Hematopoietic multipotent progenitor cell treated with erythropoietin and hydrocortisone succinate and interleukin-3 and kit ligand, for 15 days (in vitro differentiated cells): Measurements from ENCODE around the gene A1CF.

Source experiments
- DNase-seq: peaks from one replicate; pipeline ENCODE4 v3.0.0-alpha.2; 2015; ENCODE audit warnings: low spot score

A1CF gene

DNA sequence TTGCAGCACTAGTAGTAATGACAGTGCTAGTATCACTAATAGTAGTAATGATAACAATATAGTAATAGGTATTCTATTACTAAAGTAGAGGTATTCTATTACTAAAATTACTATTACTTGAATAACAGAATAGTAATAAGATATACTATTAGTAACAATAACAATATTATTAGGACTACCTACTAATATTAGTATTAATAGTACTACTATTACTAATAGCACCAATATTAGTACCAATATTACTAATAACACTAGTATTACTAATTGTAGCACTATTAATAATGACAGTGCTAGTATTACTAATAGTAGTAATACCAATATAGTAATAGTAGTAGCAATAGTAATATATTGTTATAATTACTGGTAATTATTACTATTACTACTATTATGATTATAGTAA, 24.1 kb downstream of the A1CF start:
- no peak for DNase-seq

DNA sequence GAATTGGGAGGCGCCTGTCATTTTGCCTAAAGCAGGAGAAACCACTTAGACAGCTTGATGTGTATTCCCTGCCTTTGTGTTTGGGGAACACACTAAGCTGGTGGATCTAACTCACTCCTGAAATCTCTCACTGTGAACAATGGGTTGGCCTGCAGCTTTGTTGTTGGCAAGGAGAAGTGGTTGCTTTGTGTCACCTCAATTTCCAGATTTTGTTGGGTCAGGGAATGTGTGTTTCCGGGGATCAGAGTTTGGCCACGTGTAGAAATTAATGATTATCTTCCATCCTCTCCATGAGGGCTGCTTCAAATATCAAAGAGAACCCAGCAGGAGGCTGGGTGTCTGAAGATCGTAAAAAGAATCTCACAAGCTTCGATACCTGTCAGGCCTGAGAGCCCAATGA, 27.8 kb downstream of the A1CF start:
- no peak for DNase-seq

DNA sequence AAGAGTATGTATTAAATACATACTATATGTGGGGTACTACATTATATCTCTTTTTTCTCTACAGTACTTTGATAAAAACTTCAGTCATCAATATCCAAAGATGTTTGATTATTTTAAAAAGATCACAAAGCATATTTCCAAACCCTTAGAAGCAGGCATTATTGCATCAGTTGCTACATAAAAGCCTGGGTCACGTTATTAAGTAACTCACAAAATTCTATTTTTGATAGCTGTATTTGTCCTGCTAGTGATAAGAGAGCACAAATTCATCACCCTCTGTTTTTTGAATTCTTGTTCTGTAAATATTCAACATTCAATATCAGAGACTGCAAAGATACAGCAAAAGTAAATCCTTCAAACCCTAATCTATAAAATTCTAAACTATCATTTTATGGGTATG, 30.0 kb downstream of the A1CF start:
- DNase-seq, result no peak

DNA sequence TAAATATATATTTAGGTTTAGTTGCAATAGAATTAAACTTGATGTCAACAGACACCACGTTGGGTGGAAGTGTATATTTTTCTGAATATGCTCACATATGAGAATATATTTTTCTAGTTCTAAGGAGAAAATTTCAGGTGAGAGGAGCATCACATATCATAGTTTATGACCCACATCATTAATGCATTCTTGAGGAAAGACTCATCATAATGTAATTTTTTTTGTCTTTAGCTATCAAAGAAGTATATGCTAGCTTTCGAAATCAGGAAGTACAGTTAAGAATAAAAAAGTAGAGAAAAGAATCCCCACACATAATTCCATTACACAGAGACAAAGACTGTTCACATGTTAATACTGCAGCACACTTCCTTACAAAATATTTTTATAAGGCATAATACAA, 30.4 kb downstream of the A1CF start:
- no peak for DNase-seq

DNA sequence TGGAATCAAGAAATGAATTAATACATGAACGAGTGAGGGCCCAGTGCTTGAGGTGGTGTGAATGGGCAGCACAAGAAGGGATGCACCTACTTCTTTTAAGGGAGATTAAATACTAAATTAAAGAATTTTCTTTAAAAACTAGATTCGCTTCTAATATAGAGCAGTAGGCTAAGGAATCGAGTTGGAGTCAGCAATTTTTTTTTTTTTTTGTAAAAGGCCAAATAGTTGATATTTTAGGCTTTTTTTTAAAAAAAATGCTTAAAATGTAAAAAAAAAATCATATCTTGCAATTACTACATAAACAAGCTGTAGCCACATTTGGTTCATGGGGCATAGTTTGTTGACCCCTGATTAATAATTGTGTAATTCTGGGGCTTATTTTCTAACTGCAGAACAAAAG, 31.9 kb downstream of the A1CF start:
- DNase-seq, result no peak

DNA sequence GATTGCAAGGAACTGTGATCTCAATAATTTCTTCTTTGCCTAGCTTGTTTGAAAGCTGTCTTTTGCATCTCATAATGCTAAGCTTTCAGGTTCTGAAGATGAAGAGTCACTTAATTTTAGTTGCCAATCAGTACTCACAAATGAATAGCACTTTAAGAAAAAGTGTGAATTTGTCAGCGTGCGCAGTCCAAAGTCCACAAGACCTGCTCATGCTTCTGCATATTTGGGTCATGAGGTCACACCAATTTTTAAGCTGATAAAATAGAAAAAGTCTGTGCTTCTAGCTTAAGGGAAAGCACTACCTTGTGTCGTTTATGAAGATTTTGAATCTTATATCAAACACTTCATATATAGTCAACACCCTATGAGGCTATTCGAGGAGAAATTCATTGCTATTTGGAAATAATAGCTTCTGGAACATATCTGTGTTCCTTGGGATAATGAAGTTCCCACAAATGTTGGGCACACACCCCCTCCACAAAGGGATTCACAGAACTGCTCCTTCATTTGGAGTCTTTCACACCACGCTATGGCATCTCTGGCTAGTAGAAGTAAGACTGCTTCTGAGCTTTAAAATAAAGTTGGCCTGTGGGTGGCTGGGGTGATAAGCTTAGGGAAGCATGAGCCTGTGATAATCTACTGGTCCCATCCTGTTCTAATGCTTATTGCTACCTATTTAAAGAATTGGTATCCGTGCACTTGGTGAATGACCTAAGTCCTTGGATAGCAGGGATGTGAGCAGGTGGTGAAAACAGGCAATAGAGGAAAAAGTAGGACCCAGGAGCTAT, 33.3 kb downstream of the A1CF start:
- DNase-seq, result no peak

DNA sequence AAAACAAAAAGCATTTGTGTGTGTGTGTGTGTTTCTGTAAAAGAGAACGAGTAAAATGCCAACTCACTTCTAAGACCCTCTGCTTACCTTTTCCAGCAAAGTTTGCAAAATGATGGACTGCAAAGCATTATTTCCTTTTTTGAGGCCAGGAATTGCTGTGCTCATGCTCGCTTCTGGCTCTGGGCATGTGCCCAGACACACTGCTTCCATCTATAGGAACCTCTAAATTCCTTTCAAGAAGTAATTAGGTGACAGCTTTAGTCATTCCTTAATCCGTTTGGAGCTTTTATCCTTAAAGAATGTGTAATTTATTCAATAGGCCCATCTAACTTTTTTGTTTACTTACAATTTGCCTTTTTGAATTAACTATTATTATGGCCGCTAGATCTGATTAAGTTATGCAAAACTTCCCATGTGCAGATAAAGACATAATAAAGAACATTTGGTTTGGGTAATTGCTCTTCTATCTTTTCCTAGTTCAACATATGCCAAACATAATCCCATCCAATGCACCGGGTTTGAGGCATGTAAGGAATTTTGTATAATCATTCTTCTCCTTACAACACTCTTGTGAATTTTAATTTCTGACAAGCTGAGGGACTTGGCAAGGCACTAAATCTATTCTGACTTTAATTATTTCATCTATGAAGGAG, 34.7 kb downstream of the A1CF start:
- DNase-seq, result no peak

DNA sequence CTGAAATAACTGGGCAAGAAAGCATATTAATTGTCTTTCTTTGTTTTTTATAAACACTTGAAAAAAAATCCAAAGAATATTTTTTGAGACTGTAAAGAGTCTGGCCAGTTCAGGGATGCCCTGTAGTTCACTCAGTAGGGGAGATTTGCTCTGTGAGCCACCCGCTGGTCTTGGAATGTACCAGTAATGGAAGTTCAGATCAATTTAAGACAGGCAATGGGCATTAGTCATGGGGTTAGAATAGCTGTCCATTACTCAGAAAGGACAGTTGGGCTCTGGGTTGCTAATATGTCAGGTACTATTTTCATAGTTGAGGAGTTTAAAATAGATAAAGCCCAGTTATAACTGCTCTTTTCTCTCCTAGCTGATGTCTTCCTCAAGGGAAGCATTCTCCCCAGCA, 38.7 kb downstream of the A1CF start:
- no peak for DNase-seq

DNA sequence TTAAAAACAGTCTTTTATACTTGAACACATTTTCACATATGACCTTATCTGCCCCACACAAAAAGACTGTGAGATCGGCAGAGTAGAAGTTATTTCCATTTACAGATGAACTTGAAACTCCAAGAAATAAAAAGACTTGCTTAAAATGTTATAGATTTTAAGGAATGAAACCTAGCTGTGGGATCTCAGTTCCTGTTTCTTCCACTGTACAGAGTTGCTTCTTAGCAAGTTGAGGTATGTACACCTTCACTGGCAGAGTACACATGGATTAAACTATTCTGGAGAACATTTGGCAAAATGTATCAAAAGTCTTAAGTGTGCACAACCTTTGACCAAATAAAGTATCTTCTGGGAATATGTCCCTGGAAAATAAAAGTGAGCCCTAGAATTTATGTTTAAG, 48.3 kb downstream of the A1CF start:
- DNase-seq, result no peak

DNA sequence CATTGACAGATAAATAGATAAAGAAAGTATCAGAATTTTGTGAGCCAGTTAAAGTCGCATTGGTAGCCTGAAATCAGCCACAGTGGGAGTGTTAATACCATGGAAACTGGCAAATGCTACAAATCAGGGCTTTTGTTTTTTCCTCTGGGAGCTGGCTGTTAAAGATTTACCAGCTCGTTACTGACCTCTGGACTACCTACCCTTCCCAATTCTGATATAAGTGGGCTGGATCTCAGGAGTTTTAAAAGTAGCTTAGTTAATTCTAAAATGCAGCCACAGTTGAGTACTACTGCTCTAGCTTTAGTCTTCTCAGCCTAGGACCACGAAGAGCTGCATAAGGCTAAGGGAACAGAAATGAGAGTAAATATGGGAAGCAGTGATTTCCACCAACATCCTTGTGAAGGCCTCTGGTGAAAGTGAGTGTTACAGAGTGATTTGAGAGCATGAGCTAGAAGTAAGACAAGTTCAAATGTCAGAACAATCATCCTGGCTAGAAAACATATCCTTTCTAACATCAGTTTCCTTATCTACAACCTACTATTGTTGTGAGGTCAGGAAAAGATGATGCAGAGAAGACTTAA, 53.2 kb downstream of the A1CF start:
- no peak for DNase-seq

DNA sequence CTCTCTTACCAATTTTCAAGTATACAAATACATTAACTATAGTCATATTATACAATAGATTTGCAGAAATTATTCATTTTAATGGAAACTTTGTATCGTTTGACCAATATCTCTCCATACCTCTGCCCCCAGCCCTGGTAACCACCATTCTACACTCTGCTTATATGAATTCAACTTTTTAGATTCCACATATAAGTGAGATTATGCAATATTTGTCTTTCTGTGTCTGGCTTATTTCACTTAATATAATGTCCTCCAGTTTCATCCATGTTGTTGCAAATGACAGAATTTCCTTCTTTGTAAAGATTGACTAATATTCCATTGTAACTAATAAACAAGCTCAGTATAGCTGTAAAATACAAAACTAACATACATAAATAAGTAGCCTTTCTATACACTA, 55.4 kb downstream of the A1CF start:
- no peak for DNase-seq

DNA sequence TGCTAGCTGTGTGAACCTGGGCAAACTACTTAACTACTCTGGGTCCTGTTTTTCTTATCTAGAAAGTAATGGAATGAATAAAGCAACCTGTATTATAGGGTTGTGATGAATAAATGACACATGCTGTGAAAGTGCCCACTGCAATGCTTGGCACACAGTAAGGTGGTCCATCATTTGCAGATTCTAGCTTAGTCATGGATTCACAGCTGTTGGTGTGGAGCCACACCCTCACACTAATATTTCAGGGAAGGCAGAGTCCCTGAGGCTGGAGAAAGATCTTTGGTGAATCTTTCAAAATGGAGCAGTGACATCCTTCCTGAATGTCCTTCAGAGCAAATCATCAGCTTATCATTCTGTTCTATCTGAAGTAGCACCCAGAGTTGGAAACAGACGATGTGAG, 60.6 kb downstream of the A1CF start:
- no peak for DNase-seq

DNA sequence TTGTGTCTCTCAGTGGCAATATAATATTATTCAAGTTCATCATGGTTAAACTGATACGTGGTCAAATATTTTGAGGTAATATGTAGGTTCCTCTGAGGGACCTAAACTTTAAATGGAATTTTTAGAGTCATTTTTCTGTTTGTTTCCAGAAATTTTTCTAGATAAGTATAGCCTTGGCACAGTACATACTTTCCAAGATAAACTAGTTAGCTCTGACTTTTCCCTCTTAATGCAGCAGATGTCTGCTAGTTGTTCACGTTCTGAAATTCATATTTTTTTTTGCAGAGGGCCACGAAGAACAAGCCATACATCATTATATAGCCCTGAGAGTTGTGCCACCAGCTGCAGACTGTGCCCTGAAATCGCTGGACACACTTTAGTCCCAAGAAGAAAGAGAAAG, 61.6 kb downstream of the A1CF start:
- DNase-seq, result no peak

DNA sequence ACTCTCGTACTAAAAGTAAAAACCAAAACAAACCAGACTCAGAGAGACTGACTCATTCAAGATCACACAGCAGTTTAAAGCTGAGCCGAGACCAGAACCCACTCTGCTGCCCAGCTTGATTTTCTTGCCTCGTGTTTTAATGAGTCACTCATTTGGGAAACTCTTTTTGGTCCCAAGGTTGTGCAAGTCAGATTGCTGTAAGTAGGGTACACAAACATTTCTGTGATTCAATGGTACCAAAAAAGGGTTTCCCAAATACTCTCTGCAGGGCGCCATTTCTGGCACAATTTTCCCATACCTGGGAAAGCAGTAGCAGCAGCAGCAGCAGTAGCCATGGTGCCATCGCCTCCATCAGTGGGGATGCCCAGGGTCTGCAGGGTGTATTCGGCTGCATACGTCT, 75.8 kb downstream of the A1CF start:
- DNase-seq, result no peak

DNA sequence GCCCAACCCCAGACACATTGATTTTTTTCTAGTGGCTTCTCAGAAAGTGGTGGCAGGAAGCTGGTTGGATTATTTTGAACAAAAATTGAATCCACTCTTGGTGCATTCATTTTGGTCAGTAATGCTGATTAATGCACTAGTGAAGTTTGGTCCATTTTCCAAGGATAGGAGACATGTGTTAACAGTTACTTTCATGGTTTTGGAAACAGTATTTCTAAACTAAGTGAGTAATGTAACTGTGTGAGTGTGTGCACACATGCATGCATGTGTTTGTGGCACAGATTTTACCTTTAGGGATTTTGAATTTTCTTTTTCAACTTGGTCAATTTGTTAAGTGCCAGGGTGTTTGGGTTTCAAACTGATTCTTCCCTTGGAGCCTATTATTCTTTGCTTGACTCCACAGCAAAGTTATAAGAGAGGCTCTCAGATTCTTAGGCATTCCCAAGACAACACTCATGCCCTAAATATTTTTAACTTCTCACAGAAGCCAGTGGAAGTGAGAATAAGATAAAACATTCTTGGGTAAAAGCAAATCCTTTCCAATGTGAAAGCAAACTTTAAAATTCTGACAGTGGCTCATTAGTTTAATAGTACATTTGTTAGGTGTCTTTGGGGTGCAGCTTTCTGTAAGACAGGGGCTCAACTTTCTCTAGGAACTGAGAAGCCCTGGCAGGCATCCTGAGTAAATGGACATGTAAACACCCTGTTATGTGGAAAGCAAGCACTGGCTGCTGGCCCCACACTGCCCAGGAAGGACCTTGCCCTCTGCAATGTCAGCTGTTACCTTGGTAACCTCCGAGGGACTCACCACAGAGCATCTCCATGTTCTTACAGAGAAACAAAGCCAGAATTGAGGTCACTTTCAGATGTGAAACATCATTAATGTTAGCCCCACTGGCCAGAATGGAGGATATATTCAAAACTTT, 77.3 kb downstream of the A1CF start:
- no peak for DNase-seq

DNA sequence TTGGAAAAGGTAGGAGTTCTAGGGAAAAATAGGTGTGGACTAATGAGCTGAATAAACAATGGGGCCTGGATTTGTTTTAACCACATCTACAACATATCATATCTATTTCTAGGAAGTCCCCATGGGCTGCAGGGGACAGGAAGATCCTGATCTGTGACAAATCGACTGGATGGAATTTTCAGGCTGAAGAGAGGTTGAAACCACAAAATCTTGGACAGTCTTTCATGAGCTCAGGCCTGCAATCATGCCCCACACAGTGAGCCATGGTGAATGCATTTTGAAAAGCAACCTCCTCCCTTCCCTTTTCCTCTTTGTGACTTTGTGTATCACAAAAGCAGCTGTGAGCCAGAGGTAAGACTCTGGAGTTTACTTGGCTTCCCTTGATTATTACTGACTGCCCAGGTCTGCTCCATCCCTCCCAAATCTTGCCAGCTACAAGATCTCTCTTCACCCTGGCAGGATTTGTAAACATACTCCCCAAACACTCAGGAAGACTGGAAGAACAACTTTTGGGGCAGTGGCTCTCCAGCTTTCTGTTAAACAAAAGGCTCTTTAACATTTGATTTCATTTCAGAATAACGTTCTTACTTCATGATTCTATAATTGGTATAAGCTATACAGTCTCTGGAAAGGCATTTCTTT, 79.3 kb downstream of the A1CF start:
- no peak for DNase-seq

DNA sequence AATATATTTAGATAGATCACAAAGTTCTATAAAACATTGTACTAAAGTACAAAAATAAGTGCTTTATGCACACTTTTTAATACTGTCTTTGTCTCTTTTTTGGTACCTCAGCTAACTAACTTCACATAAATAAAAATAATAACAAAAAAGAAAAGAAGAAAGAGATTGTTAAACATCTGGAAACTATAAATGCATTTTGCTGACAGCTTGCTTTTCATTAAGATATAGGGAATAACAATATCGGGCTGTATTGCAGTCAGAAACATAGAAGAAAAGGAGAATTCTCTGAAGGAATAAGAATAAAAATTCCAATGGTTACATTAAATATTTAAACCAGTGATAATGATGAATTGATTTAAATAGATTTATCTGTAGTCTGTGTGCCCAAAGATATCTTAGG, 85.8 kb downstream of the A1CF start:
- DNase-seq, result no peak

DNA sequence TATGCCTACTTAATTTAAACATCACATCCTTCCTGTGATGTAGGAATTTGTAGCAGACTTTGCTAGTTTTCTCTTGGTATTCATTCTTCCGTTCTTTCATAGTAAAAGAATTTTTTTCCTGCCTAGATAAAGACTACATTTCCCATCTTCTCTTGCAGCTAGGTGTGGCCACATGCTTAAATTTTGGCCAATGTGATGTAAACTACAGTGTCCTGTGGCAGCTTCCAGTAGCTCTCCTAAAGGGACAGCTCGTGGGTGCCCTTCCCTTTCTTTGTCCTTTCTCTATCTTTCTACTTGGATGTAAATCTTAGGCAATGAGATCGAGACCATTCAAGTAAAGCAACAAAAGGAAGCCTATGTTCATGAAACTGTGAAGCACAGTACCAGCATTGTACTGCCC, 87.1 kb downstream of the A1CF start:
- DNase-seq, result no peak

DNA sequence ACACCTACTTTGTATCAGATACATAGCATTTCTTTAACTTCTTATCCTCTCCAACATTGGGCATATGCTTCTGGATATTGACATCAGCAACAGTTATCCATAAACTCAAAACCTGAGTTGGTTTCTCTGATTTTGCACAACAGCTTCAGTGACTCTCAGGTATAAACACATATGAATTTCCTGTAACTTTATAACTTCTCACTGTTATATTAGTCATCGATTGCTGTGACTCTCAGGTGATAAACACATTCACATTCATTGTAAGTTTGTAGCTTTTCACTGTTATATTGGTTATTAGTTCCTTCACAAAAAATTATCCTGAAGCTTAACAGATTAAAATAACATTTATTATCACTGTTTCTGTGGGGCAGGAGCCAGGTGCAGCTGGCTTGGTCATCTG, 88.7 kb downstream of the A1CF start:
- no peak for DNase-seq

DNA sequence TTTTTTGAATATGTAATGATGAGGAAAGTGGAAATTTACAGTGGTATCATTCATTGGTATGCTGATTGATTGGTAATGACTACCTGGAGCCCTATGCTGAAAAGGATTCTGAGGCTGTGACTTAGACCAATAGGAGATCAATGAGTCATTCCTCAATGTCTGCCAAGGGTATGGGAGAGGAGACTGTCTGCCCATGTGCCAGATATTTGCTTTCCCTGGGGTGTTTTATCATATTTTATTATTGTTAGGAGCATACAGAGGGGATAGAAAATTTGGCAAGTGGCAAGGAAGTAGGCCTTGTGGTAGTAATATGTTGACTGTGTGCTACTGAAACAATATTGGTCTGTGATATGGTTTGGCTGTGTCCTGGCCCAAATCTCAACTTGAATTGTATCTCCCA, 90.9 kb downstream of the A1CF start:
- DNase-seq, result no peak

DNA sequence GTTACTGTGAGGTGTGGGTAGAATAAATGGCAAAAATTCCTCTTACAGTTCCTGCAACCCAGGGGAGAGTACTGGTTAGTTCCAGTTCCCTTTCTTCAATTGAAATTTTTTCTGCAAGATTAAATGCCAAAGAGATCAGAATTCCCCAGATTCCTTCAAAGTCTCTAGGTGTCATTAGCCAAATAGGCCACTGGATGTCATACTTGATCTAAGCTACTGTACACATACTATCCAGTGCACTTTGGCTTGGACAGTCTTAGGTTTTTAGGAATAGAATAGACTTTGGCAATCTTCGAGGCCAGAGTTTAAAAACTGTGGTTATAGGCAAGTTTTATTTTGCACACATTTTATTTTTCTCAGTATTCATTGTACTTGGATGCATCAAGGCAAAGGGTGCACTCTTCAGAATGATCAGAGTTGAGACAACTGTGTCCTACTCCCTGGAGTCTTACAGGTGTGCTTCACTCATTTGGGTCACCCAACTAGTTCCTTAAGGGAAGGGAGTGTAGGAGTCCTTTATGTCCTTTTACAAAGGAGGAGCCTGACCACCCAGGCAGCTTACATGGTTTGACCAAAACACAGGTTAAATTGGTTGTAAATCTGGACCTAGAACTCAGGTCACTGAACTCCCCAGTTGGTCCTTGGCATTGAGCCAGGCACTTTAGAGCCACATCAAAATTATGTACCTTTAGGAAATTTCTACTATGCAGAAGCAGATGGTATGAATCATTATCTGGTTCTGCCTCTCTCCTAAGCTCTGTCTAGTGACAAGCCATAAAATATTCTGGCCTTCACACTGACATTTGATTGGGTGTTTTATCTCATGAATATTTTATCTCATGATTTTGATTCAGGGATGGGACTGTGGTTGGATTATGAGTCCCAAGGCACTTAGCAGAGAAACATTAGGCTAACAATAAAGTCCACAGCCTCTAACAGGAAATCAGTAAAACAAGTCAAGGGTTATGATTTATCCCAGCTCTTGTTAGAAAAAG, 96.2 kb downstream of the A1CF start:
- DNase-seq, result no peak
